HK-2 (cell line): Measurements from ENCODE around the gene DUSP2.
"Not testable (repeated sequence)": the region's sequence is repeated elsewhere in the genome, so short reads cannot be mapped to it uniquely, and the experiment has no call there.

ENCODE experiments used
- DNase-seq: peaks from one replicate; pipeline ENCODE4 v3.0.0-alpha.2; 2018; ENCODE audit not compliant: unreplicated experiment

Gene DUSP2

GRCh38 chr2:96161898-96162297 lies 16.7 kb upstream of the DUSP2 start:
- no peak for DNase-seq

GRCh38 chr2:96160366-96160765 lies 15.1 kb upstream of the DUSP2 start:
- not testable (repeated sequence) for DNase-seq

GRCh38 chr2:96159084-96159830 lies 14.0 kb upstream of the DUSP2 start:
- no peak for DNase-seq

DNA sequence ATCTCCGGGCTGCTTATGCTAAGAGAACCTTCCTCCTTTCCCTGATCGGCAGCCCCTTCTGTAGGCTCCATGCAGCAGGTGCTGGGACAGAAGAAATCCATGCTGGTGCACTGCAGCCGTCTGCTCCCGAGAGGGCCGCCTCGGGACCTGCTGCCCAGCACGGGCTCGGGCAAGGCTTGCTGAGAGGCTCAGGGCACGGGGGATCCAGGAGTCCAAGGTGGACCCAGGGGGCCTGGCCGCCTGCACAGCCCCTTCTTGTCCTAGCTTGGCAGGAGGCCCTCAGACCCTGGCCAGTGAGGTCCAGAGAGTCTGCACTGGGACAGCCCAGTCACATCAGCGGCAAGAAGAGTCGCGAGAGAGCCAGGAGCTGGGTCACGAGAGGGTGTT lies 13.3 kb upstream of the DUSP2 start:
- no peak for DNase-seq

DNA sequence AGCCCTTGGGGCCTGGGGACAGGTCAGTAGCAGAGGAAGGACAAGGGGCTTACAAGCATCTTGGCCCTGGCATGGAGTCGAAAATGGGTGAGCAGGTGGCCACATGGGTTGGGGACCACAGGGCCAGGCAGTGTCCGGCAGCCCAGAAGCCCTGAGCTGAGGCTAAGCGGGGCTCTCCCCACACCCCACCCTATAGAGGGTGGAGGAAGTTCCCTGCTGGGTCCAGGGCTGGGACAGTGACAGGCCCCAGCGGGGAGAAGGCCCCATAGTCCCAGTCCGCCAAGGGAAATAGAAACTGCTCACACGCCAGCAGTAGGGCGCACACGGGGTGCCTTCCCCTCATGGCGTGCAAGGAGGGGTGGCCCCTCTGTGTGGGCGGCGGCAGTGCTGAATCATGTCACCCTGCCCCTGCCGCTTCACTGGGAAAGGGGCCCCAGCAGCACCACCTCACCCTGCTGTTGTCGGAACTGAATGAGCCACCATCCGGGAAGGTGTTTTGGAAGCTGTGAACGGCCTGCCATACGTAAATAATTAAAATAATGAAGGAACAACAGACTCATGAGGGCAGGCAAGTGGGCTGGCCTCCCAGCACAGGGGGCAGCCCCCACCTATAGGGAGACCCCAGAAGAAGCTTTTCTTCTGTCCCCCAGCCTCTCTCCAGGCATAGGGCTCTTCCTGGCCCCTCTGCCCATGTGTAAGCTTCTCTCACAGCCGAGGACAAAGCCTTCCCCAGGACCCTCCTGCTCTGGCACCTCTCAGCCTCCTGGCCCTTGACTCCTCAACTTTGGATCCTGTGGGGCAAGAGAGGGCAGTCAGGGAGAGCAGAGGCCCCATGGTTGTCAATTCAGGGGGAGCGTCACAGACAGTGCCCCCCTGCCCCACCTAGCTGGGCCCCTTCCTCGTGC lies 12.7 kb upstream of the DUSP2 start:
- no peak for DNase-seq

- no peak for DNase-seq
These were observed 11.8 kb upstream of the DUSP2 start for GRCh38 chr2:96156926-96157648.

GRCh38 chr2:96156011-96156820 lies 11.0 kb upstream of the DUSP2 start:
- no peak for DNase-seq

DNA sequence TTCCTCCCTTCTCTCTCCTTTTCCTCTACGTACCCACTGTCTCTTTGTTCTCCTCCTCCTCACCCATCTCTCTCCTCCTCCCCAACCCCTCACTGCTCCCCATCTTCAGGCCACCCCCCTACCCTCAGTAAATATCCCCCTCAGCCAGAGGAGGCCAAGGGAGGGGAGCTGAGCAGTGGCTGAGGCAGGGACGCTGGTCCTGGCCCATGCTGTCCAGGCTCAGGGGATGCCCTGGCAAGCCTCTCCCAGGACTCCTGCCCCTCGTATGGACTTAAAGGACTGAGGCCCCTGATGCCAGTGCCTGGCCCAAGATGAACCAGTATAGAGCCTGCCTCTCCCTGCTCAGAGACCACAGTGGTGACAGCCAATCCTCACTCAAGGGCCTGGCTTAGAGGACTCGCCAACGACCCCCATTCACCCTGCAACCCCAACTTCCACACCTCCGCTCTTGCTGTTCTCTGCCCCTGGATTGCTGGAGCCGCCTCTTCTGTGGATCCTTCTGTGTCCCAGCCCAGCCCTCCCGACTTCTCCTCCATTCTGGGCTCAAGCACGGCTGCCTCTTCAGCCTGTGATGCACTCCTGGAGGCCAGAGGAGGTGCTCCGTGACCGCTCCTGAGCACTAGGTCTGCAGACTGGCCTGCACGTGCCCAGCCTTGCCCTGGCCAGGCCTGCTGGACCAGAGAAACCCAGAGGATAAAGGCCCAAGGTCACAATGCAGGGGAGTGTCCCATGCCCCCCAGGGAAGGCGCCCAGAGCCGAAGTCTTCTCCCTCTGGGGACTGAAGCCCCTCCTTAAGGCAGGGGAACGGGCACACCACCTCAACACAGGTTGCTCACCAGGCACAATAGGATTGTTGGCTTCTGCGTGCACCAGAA lies 9.5 kb upstream of the DUSP2 start:
- DNase-seq = no peak

DNA sequence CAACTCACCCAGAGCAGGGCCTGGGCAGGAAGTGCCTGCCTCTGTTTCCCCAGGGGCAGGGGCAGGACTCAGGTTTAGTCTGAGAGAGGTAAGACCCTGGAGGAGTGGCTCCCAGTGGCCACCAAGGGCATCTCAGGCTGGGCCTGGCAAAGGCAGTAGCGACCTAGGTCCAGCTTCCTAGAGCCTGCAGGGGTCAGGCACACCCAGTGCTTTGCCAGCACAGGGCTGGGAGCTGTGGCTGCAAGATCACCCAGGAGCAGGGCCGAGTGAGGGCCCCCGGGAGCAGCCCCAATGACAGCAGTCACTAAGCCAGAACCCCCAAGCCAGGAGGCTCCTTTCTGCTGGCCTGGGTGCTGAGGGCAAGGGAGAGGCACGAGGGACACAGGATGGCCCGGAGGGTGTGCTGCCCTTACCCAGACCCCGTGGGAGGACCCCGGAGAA lies 8.8 kb upstream of the DUSP2 start:
- DNase-seq = no peak

DNA sequence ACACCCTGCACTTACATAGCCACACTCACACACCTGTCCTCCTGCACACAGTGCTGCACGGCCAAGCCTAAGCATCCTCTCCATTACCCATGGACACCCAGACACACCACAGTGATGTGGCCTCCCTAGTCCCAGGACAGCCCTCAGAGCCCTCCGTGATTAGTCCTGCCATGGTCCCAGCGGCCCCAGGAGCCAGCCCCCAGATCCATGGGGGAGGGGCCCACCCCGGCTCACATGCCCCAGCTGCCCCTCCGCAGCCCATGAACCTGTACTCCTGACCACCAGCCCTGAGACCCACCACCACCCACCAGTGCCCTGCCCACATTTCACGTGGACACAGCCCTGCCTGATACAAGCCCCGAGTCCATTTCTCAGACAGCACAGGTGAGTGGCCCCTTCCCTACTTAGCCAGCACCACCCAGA lies 8.1 kb upstream of the DUSP2 start:
- no peak for DNase-seq

DNA sequence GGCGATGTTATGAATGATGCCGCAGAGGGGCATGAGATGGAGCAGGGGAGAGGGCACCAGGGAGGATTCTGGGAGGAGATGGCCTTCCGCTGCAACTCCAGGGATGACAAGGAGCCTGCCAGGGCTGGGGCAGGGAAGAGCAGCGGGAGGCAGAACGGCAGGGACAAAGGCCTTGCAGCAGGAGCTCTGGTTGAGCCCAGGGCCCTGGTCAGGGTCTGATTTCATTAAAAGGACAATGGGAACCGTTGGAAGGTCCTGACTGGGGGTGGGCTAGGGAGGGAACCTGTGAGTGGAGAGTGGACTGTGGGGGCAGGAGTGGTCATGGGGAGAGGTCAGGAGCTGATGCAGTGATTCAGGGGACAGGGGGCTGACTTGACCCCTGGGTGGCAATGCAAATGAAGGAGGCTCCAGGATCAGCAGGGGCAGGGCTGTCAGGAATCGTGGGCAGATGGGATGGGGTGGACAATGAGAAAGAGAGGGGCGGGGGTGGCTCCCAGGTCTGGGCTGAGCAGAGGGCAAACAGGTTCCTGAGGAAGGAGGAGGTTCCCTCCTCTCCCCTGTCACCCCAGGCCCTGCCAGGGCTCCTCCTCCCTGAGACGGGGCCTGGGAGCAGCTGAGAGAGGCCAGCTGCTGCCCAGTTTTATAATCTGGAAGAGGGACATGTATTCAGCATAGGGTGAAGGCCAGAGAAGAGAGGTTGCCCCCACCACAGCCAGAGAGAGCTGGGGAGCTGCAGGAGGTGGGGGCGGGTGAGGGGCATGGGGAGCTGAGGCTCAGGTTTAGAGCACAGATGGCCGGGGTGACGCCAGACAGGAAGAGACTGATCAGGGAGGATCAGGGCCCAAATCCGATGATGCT lies 7.3 kb upstream of the DUSP2 start:
- DNase-seq = no peak

GRCh38 chr2:96151595-96152303 lies 6.5 kb upstream of the DUSP2 start:
- no peak for DNase-seq

- no peak for DNase-seq
These were observed 5.8 kb upstream of the DUSP2 start for GRCh38 chr2:96150791-96151594.

- no peak for DNase-seq
These were observed 4.9 kb upstream of the DUSP2 start for GRCh38 chr2:96150007-96150640.

DNA sequence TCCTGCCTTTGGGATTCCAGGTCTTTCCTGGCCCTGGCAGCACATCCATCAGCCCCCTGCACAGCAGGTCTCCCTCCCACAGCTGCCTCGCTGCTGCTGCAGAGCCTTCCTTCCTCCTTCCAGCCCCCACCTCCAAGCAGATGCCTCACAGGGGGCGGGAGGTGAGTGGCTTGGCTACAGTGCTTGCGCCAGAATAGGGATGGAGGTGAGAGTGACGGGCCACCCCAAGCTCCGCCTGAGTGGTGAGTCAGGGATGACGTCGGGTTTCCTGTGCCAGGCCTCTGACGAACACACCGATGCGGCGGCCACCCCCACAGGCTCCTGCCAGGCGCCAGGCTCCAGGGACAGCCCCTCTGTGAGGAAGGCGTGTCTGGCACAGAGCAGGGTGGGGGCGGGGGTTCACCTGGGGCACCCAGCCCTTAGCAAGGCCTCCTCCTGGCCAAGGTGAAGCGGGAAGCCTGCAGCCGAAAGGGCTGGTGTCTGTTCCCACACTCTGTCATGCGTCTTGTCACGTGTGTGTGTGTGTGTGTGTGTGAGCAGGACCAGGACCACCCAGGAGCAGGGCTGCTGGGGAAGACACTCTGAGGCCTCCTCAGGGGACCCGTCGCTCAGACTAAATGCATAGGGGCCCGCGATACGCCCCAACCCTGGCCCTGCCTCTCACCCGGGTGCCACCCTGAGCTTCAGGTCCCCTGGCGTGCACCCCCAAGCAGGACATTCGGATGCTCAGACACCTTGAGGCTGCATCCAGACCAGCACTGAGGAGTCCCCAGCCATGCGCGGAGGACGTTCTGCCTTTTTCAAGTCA lies 3.4 kb upstream of the DUSP2 start:
- DNase-seq = peak; percentile 80

- DNase-seq = no peak
These were observed 2.5 kb upstream of the DUSP2 start for GRCh38 chr2:96147593-96148201.
